Stimulated activated CD8-positive, alpha-beta memory T cell treated with anti-CD3 and anti-CD28 coated beads, Interleukin-7, amount 100 ng/mL, for 4 hours (primary cell): ENCODE results near the gene SPP2.

Experiments used
- DNase-seq, 2 donors: peaks; one replicate each; pipeline ENCODE4 v3.0.0-alpha.2; 2020; ENCODE audit warnings: low read depth in 2 of 2

SPP2 gene

GRCh38 chr2:234091883-234092282 lies 41.4 kb downstream of the SPP2 start:
- no peak for DNase-seq

- DNase-seq = no peak
These were observed 41.8 kb downstream of the SPP2 start for GRCh38 chr2:234092344-234092743.

GRCh38 chr2:234095301-234095700 lies 44.8 kb downstream of the SPP2 start:
- no peak for DNase-seq

- DNase-seq = no peak
These were observed 45.7 kb downstream of the SPP2 start for GRCh38 chr2:234096164-234096563.

GRCh38 chr2:234098681-234099080 lies 48.2 kb downstream of the SPP2 start:
- no peak for DNase-seq

GRCh38 chr2:234099266-234099665 lies 48.8 kb downstream of the SPP2 start:
- DNase-seq = no peak

GRCh38 chr2:234100686-234101085 lies 50.2 kb downstream of the SPP2 start:
- DNase-seq = no peak

GRCh38 chr2:234102112-234102511 lies 51.6 kb downstream of the SPP2 start:
- DNase-seq = no peak

- no peak for DNase-seq
These were observed 57.4 kb downstream of the SPP2 start for GRCh38 chr2:234107861-234108260.

- DNase-seq = no peak
These were observed 58.8 kb downstream of the SPP2 start for GRCh38 chr2:234109321-234109720.

GRCh38 chr2:234110219-234110618 lies 59.7 kb downstream of the SPP2 start:
- no peak for DNase-seq

GRCh38 chr2:234111523-234111922 lies 61.0 kb downstream of the SPP2 start:
- DNase-seq = no peak

GRCh38 chr2:234116010-234116409 lies 65.5 kb downstream of the SPP2 start:
- DNase-seq = no peak

GRCh38 chr2:234121999-234122398 lies 71.5 kb downstream of the SPP2 start:
- DNase-seq = no peak

- DNase-seq = no peak
These were observed 75.1 kb downstream of the SPP2 start for GRCh38 chr2:234125451-234126145.

- DNase-seq = no peak
These were observed 75.6 kb downstream of the SPP2 start for GRCh38 chr2:234126146-234126470.
